GM21529 (cell line): ENCODE results near the gene FADD.

Source experiments
- ATAC-seq: cut with Tn5 transposase; IDR thresholded peaks from one replicate; pipeline ENCODE4 v1.9.1; 2021; ENCODE audit not compliant: unreplicated experiment

The FADD gene

DNA sequence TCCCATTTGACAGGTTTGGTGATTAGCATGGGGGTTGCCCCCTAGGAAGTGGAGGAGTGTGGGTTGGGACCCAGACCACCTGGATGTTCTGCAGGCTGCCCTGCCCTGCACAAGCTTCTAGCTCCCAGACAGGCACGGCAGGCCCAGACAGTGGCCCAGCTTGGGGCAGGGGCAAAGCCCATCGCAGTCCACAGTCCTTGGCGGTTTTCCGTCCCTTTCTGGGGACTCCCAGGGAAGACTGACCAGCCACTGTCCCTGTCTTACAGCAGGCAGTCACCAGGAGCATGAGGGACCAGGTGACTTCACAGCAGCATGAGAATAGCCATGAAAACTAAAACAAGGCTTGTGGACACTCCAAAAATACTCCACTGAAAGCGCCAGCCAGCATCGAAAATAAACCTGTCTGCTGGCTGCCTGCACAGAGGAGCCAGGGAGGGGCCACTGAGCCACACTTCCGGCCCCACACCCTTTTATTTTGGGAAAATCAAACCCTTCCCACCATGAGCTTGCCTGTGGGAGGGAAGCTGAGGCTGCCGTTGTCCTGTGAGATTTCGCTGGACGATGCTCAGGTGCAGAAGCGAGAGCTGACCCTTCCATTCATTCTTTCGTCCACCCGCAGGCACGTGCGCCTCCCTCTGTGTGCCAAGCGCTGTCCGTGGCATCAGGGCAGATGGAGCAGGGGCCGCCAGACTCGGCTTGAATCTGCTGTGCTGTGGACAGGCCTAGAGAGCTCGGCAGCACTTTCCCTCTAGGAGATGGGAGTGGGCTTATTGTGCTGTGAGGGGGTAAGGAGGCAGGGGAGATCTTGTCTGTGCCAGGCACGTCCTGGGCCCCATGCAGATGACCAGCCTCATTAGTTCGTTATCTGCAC, 28.0 kb downstream of the FADD start:
- ATAC-seq: no peak

DNA sequence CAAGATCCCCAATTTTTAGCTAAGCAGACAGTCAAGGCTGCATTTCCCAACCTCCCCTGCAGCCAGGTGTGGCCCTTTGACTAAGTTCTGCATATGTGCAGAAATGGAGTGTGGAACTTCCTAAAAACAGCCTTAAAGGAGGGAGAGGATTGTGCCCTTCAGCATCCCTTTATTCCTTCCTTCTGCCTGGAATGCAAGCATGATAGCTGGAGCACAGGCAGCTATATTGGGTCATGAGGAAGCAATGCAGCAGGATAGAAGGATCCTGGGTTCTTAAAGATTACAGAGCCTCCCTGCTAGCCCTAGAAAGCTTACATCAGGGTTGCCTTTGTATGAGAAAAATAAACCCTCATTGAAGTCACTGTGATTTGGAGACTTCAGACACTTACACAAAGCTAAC, 29.9 kb downstream of the FADD start:
- no peak for ATAC-seq

DNA sequence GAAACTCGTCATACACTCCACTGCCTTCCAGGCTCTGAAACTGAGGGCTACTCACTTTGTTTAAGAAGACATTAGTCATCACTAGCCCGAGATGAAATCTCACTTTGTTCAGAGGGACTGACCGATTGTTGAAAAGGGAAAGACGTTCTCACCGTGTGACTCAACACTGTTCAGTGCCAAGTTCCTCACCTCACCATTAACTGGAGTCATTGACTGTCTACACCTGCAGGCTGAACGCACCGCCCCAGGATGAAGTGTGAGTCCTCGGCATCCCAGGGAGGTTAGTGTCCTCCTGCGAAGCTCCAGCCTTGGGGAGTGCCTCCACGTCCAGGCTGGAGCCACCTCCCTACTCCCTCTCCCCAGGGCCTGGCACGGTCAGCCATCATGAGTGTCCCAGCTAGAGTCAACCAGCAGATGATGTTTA, 30.4 kb downstream of the FADD start:
- no peak for ATAC-seq

DNA sequence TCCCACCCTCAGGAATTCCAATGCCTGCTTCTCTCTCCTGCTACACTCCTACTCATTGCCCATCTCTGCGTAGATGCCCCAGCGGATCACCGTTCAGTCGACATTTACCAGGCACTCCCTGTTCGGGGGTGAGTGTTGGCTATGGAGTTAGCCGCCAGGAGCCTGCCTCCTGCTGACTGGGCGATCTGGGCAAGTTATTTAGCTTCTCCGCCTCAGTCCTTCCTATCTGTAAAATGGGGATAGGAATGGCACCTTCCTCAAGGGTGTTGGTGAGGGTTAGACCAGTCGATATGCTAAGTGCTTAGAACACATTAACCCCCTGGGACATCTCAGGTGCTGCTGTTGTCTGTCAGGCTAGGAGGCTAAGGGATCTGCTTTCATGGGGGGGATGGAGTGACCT, 30.9 kb downstream of the FADD start:
- ATAC-seq: no peak

DNA sequence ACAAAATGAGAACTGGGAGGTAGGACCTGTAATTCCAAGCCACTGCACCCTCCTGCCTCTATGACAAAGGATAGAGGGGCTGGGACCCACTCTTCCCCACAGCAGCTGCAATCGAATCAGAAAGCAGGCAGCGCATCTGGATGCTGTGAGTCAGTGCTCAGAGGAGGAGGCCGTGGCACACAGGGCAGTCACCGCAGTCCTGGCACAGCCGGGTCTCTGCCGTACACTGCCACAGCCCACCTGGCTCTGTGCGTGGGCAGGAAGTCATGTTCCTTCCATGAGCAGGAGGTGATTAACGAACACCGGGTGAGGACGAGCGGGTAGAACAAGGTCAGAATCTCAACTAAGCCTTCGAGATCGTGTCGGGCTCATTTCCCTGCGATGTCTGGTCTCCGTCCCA, 37.2 kb downstream of the FADD start:
- no peak for ATAC-seq

DNA sequence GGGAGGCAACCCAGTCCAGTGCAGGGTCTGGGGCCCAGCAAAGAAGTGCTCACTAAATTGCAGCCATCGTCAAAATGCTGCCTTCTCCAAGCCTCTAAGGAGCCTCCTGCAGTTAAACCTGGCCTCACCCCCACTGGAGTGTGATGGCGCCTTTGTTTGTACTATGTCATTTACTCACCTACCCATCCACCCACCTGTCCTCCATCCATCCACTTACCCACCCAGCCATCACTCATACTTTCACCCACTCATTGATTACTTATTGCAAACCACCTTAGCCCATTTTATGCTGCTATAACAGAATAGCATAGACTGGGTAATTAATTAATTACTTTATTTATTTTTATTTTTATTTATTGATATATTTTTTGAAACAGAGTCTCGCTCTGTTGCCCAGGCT, 38.6 kb downstream of the FADD start:
- ATAC-seq: no peak

DNA sequence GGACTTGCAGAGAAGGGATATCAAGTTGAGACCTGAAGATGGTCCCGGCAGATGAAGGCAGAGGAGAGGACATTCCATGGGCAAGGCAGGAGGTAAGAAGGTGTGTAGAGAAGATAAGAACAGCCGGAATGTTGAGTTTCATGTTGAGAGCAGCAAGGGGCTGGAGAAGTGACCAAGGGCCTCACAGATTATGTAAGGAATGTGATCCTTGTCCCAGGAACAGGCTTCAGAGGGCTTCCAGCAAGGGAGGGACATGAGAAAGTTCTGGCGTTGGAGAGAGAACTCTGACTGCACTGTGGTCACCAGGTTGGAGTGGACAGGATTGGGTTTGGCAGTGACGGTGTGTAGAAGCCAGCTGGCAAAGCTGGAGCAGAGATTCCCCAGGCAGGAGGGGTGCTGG, 39.8 kb downstream of the FADD start:
- ATAC-seq: no peak

DNA sequence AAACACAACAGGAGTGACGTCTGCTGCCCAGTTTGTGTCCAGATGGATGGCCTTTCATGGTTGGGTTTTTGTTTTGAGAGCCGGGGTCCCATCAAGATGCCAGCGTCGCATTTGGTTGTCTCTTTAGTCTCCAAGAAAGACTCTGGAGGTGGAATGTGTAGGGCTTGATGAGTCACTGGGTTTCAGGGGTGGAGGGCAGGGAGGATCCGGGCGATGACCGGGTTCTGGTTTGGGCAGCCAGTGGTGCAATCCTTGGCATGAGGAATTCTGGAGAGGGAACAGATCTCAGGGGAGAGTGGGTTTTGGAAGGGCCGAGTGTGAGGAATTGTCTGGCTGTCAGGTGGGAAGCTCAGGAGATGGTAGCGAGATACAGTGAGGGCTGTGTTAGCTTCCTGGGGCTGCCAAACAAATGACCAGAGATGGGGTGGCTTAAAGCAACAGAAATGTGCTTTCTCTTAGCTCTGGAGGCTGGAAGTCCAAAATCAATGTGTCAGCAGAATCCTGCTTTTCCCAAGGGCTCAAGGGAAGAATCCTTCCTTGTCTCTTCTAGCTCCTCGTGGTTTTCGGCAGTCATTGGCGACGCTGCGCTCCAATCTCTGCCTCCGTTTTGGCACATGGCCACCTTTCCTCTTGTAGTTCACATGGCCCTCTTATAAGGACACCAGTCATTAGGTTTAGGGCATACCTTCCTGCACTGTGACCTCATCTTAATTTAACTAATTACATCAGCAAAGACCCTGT, 41.0 kb downstream of the FADD start:
- no peak for ATAC-seq

DNA sequence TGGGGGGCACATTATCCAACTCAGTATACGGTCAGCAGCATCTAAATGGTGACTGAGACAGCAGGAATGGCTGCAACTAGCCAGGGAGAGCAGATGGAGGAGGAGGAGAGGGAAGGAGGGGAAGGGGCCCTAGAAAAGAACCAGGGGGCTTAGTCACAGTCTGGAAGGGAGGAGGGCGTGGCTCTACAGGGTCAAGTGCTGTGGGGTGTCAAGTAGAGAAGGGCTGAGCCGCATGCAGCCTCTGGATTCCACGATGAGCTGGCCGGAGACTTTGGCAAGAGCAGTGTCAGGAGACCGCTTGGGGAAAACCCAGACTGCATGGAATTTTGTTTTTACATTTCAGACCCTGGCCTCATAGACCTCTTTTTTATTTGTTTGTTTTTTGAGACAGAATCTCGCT, 41.6 kb downstream of the FADD start:
- ATAC-seq: no peak

DNA sequence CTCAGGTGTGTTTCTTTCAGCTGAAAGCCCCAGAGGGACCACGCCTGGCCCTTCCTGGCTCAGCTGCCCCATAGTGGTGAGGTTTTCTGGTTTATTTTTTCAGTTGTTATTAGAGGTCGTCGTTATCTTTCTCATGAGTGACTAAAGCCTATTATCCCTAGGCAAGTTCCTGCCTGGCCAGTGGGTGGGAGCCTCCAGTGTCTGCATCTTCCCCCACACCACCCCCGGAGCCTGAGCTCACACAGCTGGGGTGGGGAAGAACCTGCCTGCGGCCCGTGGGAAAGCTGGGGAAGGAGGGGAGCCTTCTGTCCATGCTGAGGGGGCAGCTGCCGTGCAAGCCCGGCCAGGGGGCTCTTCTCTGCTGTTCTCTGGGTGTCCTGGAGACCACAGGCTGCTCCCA, 43.1 kb downstream of the FADD start:
- no peak for ATAC-seq

DNA sequence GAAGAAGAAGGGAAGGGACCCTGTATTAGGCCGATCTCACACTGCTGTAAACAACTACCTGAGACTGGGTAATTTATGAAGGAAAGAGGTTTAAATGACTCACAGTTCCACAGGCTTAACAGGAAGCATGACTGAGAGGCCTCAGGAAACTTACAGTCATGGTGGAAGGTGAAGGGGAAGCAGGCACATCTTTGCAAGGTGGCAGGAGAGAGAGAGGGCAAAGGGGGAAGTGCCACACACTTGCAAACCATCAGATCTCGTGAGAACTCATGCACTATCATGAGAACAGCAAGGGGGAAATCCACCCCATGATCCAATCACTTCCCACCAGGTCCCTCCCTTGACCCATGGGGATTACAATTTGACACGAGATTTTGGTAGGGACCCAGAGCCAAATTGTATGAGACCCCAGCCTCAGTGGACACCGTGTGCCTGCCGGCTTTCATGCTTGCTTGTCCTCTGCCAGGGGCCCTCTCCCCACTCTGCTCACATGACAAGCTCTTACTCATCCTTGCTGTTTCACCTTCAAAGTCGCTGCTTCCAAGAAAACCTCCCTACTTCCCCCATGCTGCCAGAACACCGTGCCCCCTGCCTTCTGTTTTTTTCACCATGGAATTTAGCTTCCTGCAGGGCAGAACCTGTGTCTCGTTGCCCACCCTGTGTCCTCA, 44.1 kb downstream of the FADD start:
- ATAC-seq: no peak

DNA sequence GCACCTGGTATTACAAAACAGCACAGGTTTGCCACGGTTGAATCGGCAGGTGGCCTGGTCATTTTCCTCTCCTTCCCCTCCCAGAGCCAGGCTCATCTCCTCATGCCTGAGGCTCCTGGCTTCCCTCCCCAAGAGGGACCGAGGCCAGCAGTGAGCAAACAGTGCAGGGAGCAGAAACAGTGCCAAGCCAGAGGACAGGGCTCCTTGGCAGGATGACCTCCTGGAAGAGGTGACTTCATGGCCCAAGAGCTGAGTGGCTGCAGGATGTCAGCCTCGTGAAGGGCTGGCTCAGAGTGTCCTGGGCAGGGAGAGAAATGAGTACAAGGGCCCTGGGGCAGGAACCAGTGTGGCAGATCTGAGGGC, 44.6 kb downstream of the FADD start:
- no peak for ATAC-seq

DNA sequence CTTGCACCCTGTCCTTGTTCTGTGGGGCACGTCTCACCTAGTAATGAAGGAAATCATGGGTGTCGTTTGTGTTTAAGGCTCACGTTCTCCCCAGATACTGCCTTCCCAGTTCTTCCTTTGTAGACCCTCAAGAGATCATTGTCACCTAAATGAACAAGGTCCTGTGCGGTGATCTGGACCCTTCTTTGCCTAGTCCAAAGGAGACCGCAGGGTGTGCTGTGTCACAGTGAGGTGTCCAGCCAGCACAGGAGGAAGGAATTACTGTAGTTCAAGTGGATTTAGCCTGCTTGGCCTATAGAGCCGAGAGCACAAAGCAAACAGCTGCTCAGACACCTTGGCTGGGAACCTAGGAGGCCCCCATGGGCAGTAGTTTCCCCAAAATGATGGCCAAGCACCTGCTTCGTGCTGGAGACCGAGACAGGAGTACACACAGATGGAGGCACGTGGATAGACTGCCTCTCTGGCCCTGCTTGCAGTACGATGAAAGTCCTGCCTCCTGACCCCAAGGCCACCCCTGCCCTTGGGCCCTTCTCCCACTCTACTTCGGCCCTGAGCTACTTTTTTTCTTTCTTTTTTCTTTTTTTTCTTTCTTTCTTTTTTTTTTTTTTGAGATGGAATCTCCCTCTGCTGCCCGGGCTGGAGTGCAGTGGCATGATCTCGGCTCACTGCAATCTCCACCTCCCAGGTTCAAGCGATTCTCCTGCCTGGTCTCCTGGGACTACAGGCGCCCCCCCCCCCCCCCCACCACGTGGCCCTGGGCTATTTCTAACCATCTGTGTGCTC, 48.0 kb downstream of the FADD start:
- ATAC-seq: no peak

DNA sequence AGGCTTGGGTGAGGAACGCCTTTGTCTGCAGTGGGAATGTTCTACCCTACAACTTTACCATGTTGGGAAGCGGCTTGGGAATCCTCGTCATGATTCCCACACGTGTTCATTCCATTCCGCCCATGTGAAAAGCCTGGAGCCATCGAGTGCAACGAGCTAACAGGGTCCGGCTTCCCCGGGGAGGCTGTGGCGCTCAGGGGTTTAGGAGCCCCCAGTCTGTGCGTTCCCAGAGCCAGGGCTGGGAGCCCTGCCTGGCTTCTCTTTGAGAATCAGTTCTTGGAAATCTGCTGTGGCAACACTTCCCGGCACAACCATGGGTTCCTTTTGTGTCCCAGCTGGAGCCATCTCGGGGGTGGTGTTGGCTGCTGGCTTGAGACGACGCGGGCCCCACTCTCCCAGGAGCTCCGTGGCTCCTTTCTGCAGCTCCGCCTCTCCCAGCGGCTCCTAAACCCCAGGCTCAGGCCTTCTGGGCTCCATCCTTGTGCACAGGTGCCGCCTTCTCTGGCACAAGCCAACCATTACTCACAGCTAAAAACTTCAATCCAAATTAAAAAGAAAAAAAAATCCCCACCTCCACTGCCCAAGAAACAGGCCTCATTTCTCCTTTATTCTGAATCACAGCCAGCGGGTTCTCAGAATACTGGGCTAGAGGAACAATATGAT, 48.7 kb downstream of the FADD start:
- ATAC-seq: no peak

DNA sequence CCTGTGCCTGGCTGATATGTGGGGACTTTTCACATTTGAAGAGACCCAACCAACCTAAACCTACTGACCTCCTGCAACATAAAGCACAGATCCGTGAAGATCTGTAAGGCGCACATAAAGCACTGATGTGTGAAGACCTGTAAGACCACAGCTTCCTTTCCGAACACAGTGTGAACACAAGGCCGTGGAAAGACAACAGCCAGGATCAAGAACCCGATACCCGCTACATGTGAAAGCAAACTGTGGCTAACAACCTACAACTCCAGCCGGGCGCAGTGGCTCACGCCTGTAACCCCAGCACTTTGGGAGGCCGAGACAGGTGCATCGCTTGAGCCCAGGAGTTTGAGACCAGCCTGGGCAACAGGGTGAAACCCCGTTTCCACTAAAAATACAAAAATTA, 49.7 kb downstream of the FADD start:
- no peak for ATAC-seq

DNA sequence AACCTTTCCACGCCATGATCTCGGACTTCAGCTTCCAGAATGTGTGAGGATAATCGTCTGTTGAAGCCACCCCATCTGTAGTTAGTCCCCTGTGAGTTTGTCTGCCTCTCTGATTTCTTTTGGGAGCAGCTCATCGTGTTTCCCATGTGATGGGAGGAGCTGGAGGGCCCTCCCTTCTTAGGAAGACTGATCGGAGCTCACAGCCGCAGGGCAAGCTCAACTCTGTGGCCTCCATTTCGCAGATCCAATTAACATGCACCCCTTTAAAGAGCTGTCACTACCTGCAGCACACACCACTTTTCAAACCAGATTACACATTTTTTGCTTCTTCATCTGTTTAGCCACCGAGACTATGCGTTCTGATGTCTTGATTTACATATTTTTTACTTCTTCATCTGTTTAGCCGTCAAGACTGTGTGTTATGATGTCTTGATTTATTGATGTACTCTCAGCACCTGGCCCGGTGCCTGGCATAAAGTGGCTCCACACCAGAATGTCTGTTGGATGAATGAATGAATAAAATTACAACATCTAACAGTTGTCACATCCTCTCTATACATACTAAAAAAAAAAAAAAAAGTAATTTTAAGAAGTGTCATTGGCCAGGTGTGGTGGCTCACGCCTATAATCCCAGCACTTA, 52.5 kb downstream of the FADD start:
- ATAC-seq: no peak
